IMR-90 (cell line): Measurements from ENCODE around the gene MTMR3. TPM values are rescaled to one million over a fixed set of nuclear protein-coding genes. Genes with fewer than 3 reads are reported as not detected.
"Not testable (repeated sequence)": the region's sequence is repeated elsewhere in the genome, so short reads cannot be mapped to it uniquely, and the experiment has no call there.

Source experiments
- ATAC-seq: fragments of 200-7000 bp; cut with Tn5 transposase; 2 replicates; pipeline ENCODE4 v1.9.1; 2020; ENCODE audit warnings: low read depth, mild to moderate bottlenecking, moderate library complexity
- BruUV-seq: library from RNA; stranded (reverse); fragments of 400-500 nt; replicated peaks from 2 replicates; lab custom pipeline; 2021; lab: Mats Ljungman, UMichigan
- CTCF ChIA-PET: fragments of 300-600 bp; formaldehyde crosslinking; extraction: SDS; loops from one replicate; lab custom pipeline; 2021; ENCODE audit warnings: antibody characterized with exemption; lab: Yijun Ruan, JAX
- POLR2A ChIA-PET: fragments of 300-600 bp; sonication (Branson Sonifier 250); formaldehyde crosslinking; loops from one replicate; lab custom pipeline; 2022; ENCODE audit warnings: antibody characterized with exemption; ENCODE audit not compliant: unreplicated experiment; lab: Charles Lee
- DNase-seq: peaks from one replicate; pipeline ENCODE4 v3.0.0; 2013
- H2AFZ ChIP-seq: replicated peaks from 2 replicates; pipeline ENCODE3; 2013; ENCODE audit warnings: low read length, mild to moderate bottlenecking; ENCODE audit not compliant: poor library complexity
- H2AK5ac ChIP-seq: 2 replicates; pipeline ENCODE4 v1.6.1; 2013; ENCODE audit warnings: low read depth, low read length, inconsistent platforms
- H2AK9ac ChIP-seq: replicated peaks from 2 replicates; pipeline ENCODE3; 2013; ENCODE audit warnings: mild to moderate bottlenecking, low read depth, low read length, moderate library complexity; ENCODE audit not compliant: poor library complexity
- H2BK120ac ChIP-seq: 2 replicates; pipeline ENCODE4 v1.6.1; 2013; ENCODE audit warnings: low read depth, low read length, inconsistent platforms
- H2BK15ac ChIP-seq: 3 replicates; pipeline ENCODE4 v1.6.1; 2013; ENCODE audit warnings: low read depth, low read length, inconsistent platforms
- H2BK20ac ChIP-seq: 2 replicates; pipeline ENCODE4 v1.6.1; 2013; ENCODE audit warnings: low read depth, mild to moderate bottlenecking, inconsistent platforms, low read length, moderate library complexity
- H2BK5ac ChIP-seq: 2 replicates; pipeline ENCODE4 v1.6.1; 2013; ENCODE audit warnings: mild to moderate bottlenecking, low read depth, low read length, inconsistent platforms; ENCODE audit not compliant: poor library complexity, severe bottlenecking
- H3K14ac ChIP-seq: replicated peaks from 2 replicates; pipeline ENCODE4 v1.6.1; 2013; ENCODE audit warnings: low read depth, low read length, inconsistent platforms
- H3K18ac ChIP-seq: 2 replicates; pipeline ENCODE4 v1.6.1; 2013; ENCODE audit warnings: low read depth, low read length, control low read depth
- H3K23ac ChIP-seq: 2 replicates; pipeline ENCODE4 v1.6.1; 2013; ENCODE audit warnings: low read depth, low read length, inconsistent platforms
- H3K27ac ChIP-seq: 2 replicates; pipeline ENCODE4 v1.5.1; 2013; ENCODE audit warnings: mild to moderate bottlenecking, control low read depth, low read length; ENCODE audit not compliant: insufficient read depth
- H3K27me3 ChIP-seq: 2 replicates; pipeline ENCODE4 v1.6.1; 2013; ENCODE audit warnings: low read length; ENCODE audit not compliant: control insufficient read depth, insufficient read depth
- H3K36me3 ChIP-seq: 2 replicates; pipeline ENCODE4 v1.6.1; 2013; ENCODE audit warnings: low read length, mixed read lengths; ENCODE audit not compliant: control insufficient read depth, insufficient read depth
- H3K4ac ChIP-seq: 2 replicates; pipeline ENCODE4 v1.6.1; 2013; ENCODE audit warnings: low read depth, low read length, inconsistent platforms
- H3K4me1 ChIP-seq: 2 replicates; pipeline ENCODE4 v1.6.1; 2013; ENCODE audit warnings: low read length, mixed read lengths; ENCODE audit not compliant: control insufficient read depth, insufficient read depth
- H3K4me2 ChIP-seq: 2 replicates; pipeline ENCODE4 v1.6.1; 2013; ENCODE audit warnings: low read depth, mild to moderate bottlenecking, control low read depth, low read length, moderate library complexity
- H3K4me3 ChIP-seq: 2 replicates; pipeline ENCODE4 v1.5.1; 2013; ENCODE audit warnings: low read depth, mild to moderate bottlenecking, control low read depth, low read length, moderate library complexity; ENCODE audit not compliant: insufficient read depth
- H3K56ac ChIP-seq: 2 replicates; pipeline ENCODE4 v1.6.1; 2013; ENCODE audit warnings: low read length, inconsistent platforms; ENCODE audit not compliant: insufficient read depth; ENCODE audit errors: extremely low read depth
- H3K79me1 ChIP-seq, 2 experiments: 2 replicates each; pipeline ENCODE4 v1.6.1; 2013; ENCODE audit warnings: low read length in 2 of 2, inconsistent platforms in 1 of 2, low read depth in 1 of 2
- H3K9ac ChIP-seq: 2 replicates; pipeline ENCODE4 v1.6.1; 2013; ENCODE audit warnings: low read depth, low read length, control low read depth
- H3K9me1 ChIP-seq: 2 replicates; pipeline ENCODE4 v1.6.1; 2013; ENCODE audit warnings: low read length, inconsistent platforms; ENCODE audit not compliant: insufficient read depth
- H3K9me3 ChIP-seq: 2 replicates; pipeline ENCODE4 v1.6.1; 2013; ENCODE audit warnings: low read length; ENCODE audit not compliant: control insufficient read depth, insufficient read depth
- H4K20me1 ChIP-seq: 2 replicates; pipeline ENCODE4 v1.6.1; 2013; ENCODE audit warnings: low read length, inconsistent platforms; ENCODE audit not compliant: insufficient read depth
- H4K5ac ChIP-seq: 2 replicates; pipeline ENCODE4 v1.6.1; 2013; ENCODE audit warnings: mild to moderate bottlenecking, low read depth, low read length, control low read depth
- H4K8ac ChIP-seq, 2 experiments: 2 replicates each; pipeline ENCODE4 v1.6.1; 2013; ENCODE audit warnings: low read depth in 2 of 2, low read length in 2 of 2, control low read depth in 1 of 2, inconsistent platforms in 1 of 2
- H4K91ac ChIP-seq: 2 replicates; pipeline ENCODE4 v1.6.1; 2013; ENCODE audit warnings: low read depth, low read length, inconsistent platforms; ENCODE audit not compliant: insufficient read depth
- FOS ChIP-seq: fragments of 150-350 bp; IDR thresholded peaks from 2 replicates; pipeline ENCODE4 v1.6.1; 2016; ENCODE audit warnings: low read depth, low read length
- WGBS, 2 experiments: methylation state at CpG; one replicate each; pipeline versions ENCODE4 v1.1.5 to v1.1.7; 2013; ENCODE audit warnings: missing lambda C conversion rate in 2 of 2; ENCODE audit not compliant: insufficient read length in 1 of 2; ENCODE audit errors: extremely low coverage in 2 of 2; 5-methylcytosine and 5-hydroxymethylcytosine counted together
- dilution Hi-C: fragments of 300-500 bp; cut with HindIII; formaldehyde crosslinking; loops from one replicate; pipeline ENCODE4 v1.14.3; 2018; ENCODE audit warnings: low sequenced_read_pairs; ENCODE audit not compliant: unreplicated experiment
- in situ Hi-C: fragments of 300-500 bp; cut with MboI; formaldehyde crosslinking; loops from 3 replicates; pipeline ENCODE4 v1.14.3; 2019; ENCODE audit warnings: low sequenced_read_pairs, inconsistent platforms, mixed read lengths
- intact Hi-C: fragments of 100-400 bp; cut with micrococcal nuclease; formaldehyde crosslinking; loops from 2 replicates; pipeline ENCODE4 v1.10.0; 2022
- polyA plus RNA-seq, 3 experiments: library from polyadenylated mRNA; depleted of rRNA; stranded (reverse); fragments of >200 nt; gene quantifications; 2 replicates each; pipeline ENCODE4 v1.2.3, GENCODE V29; 2012; ENCODE audit warnings: low replicate concordance in 1 of 3
- total RNA-seq: library from RNA; depleted of rRNA; stranded (reverse); fragments of >200 nt; gene quantifications from 2 replicates; pipeline ENCODE4 v1.2.3, GENCODE V29; 2012
- TF ChIP-seq, protein P1 (sequence below): fragments of 150-350 bp; IDR thresholded peaks from 2 replicates; pipeline ENCODE4 v1.6.1; 2016; ENCODE audit warnings: low read depth, mild to moderate bottlenecking, low read length, moderate library complexity, borderline replicate concordance

The MTMR3 gene
- total and polyA plus RNA-seq, 2 of the 4 experiments (the other 2 are of a cell fraction), result 21.3 to 29.4 TPM

- TF ChIP-seq, protein P1, sequence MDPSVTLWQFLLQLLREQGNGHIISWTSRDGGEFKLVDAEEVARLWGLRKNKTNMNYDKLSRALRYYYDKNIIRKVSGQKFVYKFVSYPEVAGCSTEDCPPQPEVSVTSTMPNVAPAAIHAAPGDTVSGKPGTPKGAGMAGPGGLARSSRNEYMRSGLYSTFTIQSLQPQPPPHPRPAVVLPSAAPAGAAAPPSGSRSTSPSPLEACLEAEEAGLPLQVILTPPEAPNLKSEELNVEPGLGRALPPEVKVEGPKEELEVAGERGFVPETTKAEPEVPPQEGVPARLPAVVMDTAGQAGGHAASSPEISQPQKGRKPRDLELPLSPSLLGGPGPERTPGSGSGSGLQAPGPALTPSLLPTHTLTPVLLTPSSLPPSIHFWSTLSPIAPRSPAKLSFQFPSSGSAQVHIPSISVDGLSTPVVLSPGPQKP, result no peak
- TF ChIP-seq FOS, result no peak
Measured at GRCh38 chr22:29834046-29834445, 48.9 kb upstream of the MTMR3 start (continued).

DNA sequence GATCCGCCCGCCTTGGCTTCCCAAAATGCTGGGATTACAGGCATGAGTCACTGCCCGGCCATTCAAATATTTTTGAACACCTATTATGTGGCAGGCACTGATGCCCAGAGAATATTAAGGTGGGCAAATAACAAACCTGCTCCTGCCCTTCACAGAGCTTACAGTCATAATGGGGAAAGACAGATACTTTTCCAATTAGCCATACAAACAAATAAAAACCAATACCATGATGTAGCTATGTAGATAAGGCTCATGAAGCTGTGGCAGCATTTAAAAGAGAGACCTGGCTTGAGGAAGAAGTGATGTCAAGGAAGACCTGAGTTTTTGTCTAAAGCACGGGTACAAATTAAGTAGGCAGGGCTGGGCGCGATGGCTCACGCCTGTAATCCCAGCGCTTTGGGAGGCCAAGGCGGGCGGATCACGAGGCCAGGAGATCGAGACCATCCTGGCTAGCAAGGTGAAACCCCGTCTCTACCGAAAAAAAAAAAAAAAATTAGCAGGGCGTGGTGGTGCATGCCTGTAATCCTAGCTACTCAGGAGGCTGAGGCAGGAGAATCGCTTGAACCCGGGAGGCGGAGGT, 46.1 kb upstream of the MTMR3 start:
- H2BK15ac ChIP-seq, POLR2A ChIA-PET, H3K4me3 ChIP-seq, BruUV-seq, H2AK9ac ChIP-seq, H3K9me1 ChIP-seq, H3K4me1 ChIP-seq, H3K4ac ChIP-seq, H4K5ac ChIP-seq, H3K4me2 ChIP-seq, intact Hi-C loops, in situ Hi-C loops, H3K27ac ChIP-seq, H3K27me3 ChIP-seq, H2BK20ac ChIP-seq, H3K18ac ChIP-seq, H3K23ac ChIP-seq, H3K9ac ChIP-seq, H3K56ac ChIP-seq, H4K8ac ChIP-seq, H4K91ac ChIP-seq, H2BK5ac ChIP-seq, dilution Hi-C loops, H3K14ac ChIP-seq, H2AK5ac ChIP-seq, H2BK120ac ChIP-seq, DNase-seq, H4K20me1 ChIP-seq, H3K9me3 ChIP-seq, ATAC-seq, H2AFZ ChIP-seq: not testable (repeated sequence)
- Histone ChIP-seq H3K79me1 (peaks cover 36 to 54% of the 10 kb centered on the region in 2 experiments), H3K36me3 (peaks cover 16% of the 10 kb centered on the region)
- CTCF ChIA-PET, result interaction anchor here (0.6 kb wide), 1 partner anchor 22 kb away, joined by 5 read pairs; no protein-coding TSS in a partner anchor
- WGBS, 2 experiments, result 90% methylated on average over 10 of the region's 18 CpGs; no CpG with 5 or more reads in 1 of the 2 experiments
